Measurements from ENCODE around the gene GP5.

The GP5 gene, protein sequence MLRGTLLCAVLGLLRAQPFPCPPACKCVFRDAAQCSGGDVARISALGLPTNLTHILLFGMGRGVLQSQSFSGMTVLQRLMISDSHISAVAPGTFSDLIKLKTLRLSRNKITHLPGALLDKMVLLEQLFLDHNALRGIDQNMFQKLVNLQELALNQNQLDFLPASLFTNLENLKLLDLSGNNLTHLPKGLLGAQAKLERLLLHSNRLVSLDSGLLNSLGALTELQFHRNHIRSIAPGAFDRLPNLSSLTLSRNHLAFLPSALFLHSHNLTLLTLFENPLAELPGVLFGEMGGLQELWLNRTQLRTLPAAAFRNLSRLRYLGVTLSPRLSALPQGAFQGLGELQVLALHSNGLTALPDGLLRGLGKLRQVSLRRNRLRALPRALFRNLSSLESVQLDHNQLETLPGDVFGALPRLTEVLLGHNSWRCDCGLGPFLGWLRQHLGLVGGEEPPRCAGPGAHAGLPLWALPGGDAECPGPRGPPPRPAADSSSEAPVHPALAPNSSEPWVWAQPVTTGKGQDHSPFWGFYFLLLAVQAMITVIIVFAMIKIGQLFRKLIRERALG

DNA sequence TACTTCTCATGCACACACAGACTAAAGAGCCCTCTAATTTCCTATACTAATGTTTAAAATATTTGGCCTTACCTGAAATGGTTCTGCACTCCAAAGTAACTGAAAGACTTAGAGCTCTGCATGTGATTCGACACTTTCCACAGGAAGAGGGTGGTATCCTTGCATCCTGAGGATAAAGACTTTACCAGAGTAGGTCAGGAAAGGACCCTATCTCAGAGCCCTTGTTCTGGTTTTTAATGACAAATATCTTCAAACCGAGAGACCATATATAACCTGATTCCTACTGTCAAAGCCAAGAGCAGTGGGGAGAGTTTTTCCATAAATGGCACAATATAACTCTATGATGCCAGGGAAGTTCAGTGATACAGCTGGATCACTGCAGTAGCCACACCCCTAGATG is at the start of gene GP5:
GP5 (minus strand) TSS at position 101 of the 400 bp plus-strand sequence. CDS start 984 bp downstream, outside the sequence.
- no peak for DNase-seq (ENCODE audit: low read depth in 2 of 2)

DNA sequence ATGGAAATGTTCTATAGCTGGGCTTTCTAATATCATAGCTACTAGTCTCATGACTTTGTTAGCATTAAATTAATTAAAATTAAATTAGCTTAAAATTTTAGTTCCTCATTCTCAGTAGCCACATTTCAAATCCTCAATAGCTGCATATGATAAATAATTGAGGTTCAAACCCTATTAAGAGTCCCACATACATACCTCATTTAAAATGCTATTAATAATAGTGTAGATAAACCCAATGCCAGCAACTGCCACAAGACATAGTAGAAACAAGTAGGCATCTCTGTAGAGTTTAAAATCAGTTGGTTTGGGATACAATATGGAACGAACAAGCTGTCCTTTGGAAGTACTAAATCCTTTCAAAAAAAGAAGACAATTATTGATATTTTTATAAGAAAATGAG is 48.6 kb upstream of the GP5 start:
- DNase-seq (ENCODE audit: low read depth in 2 of 2) = no peak

DNA sequence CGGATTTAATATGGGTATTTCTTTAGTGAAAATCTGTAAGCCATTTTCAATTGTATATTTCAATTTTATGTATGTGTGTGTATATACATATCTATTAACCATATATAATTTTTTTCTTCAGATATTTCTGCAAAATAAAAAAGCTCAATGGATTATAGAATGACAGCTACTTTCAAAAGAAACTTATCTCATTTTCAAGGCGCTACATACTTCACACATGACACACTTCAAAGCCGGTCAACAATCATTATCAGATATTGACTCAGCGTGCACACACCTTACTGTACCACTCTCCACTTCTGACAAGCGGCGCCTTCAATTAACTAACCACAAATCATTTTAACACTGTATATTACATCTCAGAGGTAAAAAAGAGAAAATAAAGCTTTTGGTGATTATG is 48.1 kb upstream of the GP5 start:
- DNase-seq (ENCODE audit: low read depth in 2 of 2) = no peak

DNA sequence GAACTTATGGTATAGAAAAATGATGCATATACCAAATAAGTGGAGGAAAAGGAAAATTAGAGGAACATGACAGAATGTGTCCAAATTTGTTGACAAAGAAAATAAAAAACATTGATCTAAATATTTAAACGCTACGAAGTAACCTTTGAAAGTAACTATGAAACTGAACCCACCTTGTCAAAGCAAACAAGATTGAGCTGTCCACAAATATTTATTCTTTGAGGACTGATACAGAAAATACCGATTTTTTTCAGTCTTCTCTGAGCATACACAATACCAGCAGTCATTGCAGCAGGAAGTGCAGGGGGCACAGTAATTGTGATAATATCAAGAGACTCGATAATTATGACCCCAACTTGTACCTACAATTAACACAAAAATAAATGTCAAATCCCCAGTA is 47.7 kb upstream of the GP5 start:
- no peak for DNase-seq (ENCODE audit: low read depth in 2 of 2)

DNA sequence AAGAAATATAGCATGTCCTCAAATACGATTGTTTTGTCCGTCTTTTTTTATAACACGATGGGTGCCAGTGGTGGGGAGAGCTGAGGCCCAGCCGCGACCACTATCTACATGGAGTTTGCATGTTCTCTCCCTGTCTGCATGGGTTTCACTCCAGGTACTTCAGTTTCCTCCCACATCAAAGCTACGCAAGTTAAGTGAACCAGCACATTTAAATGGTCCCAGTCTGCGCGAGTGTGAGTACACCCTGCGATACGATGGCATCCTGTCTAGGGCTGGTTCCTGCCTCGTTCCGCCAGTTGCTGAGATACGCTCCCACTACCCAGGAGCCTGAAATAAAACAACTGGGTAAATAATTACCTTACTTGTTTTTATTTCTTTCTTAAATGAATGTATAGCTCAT is 47.1 kb upstream of the GP5 start:
- no peak for DNase-seq (ENCODE audit: low read depth in 2 of 2)

DNA sequence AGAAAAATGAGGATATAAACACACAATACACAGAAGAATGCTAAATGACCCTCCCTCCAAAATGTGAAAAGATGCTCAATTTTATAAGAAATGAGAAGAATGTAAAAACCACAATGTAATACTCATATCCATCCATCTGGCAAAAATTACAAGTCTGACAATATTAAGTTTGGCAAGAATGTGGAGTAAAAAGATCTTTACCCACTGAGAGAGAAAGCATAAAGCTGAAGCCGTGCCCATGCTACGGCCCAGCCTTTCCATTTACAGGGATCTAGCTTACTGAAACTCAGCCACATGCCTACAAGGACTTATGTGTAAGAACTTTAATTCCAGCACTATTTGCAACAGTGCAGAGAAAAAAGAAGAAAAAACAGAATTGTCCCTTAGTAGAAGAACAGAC is 44.8 kb upstream of the GP5 start:
- peak; percentile 43 for DNase-seq (ENCODE audit: low read depth in 2 of 2)

DNA sequence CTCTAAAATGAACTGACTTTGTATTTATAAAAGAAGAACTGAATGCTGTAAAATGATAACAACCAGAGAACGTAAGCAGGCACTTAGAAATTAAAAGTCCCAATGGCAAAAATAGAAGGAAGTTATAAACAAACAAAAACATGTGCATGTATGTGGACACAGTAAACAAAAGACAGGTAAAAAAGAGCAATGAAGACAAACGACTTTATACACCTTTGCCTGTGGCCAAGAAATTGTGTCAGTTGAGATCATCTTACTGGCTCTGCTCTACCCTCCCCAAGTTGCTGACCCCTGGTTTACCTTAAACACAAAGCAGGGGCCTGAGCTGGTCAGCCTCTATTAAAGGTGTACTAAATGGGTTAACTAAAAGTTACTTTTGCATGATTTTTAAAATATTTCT is 41.7 kb upstream of the GP5 start:
- DNase-seq (ENCODE audit: low read depth in 2 of 2) = no peak

DNA sequence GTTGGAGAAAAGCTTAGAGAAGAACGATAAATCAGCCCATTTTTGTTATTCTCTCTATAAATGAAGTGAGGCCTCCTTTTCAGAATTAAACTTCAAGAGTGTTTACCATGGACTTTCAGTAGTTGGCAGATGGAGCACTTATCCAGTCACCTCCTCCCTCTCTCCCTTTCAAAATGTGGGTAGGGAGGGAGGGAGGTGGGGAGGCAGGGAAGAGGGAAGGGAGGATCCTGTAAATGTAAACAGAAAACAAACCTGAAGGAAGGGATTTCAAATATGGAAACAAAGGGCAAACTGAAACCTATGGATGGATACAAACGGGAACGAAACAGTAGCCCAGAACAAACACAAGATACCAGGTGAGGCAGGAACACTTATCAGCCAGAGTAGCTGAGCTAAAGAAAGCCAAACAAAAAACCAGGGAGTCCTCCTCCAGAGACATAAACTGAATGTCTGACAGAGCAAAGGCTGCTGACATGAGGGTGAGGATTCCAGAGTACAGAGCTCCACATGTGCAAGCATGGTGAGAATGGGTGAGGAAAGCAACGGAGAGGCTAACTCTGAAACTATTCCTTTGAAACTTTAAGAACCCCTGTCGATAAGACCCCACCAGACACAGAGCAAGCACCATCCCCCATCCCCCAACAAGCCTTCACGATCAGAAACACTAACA is 41.0 kb upstream of the GP5 start:
- no peak for DNase-seq (ENCODE audit: low read depth in 2 of 2)

DNA sequence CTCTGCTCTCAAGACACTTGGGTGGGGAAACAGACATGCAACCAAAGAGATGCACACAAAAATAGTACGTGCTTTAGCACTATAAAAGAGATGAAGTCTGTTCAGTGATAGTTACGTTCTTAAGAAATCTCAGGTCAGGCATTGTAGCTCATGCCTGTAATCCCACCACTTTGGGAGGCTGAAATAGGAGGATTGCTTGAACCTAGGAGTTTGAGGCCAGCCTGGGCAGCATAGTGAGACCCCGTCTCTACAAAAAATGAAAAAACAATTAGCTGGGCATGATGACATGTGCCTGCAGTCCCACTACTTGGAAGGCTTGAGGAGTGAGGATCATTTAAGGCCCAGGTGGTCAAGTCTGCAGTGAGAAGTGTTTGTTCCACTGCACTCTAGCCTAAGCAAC is 35.4 kb upstream of the GP5 start:
- DNase-seq (ENCODE audit: low read depth in 2 of 2) = no peak

DNA sequence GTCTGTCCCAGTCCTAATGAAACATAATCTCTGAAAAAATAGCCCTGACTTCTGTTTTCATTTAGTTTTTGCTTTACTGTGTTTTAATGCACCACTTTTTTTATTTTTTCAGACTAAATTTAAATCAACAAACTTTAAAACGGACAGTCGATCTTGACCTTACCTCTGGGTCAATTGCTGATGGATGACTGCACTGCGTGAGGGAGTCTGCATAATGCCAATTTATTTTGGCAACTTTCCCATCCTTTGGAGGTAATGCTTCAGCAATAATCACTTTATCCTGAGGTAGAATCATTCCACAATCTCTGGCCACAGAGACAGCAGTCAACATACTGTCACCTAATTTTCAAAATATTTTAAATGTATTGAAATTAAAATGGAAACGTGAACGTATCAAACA is 32.5 kb upstream of the GP5 start:
- DNase-seq (ENCODE audit: low read depth in 2 of 2) = no peak

DNA sequence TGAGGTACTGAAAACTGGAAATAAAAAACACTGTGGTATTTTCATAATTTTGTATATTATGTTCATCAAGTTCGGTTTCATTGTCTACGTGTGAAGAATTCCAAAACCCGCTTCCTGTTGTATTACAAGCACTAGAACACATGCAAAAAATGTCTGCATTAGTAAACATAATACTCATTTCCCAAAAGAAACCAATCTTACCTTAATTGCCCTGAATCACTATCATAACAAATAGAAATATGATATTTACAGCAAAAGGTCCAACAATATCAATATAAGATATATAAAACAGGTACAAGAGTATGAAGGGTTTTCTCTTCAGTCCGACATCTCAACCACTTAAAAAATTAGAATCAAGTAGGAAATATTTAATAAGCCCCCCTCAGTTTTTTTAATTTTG is 26.3 kb upstream of the GP5 start:
- no peak for DNase-seq (ENCODE audit: low read depth in 2 of 2)

DNA sequence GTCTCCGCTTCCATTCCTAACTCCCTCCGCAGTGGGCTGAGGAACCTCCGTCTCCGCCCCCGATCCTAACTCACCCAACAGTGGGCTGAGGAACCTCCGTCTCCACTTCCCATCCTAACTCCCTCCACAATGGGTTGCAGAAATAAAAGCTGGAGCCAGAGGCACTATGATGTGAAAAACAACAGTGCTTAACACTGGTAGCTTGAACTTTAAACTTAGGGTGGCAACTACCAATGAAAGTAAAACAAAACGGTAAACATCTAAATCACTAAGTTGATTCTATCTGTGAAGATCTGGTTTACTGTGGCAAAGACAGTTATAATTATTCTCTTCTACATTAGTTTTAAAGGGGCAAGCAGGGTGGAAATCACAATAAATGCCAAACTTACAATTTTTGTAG is 25.9 kb upstream of the GP5 start:
- DNase-seq (ENCODE audit: low read depth in 2 of 2) = no peak

DNA sequence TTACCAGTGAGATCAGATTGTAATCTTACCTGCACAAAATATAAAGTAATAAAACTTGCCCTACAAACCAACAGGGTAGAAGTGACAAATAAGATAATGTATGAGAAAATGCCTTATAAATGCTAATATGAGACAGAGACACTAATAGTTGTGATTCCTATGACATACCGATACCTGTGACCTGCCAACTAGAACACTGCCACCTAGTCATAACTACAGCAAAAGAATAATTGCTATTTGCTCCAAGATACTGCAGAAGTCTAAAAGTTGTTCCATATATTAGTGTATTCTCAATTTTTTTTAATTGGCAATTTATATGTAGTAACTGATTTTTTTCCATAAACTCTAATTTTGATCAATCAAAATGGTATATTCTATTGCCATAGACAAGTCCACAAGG is 25.3 kb upstream of the GP5 start:
- no peak for DNase-seq (ENCODE audit: low read depth in 2 of 2)

DNA sequence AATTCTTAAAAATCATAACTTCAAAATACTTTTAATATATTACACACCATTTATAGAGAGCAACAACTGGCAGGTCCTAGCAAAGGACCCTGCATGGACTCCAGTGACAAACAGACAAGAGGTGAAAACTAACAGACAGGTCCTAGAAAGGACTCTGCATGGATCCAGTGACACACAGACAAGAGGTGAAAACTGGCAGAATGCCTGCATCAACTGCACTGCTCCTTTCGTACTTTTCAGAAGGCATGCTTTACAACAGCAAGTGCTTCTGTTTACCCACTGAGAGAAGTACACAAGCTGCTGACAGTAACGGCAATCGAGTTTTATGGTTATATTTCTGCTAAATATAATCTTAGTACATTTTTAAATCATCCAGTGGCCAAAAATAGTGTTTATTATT is 24.3 kb upstream of the GP5 start:
- no peak for DNase-seq (ENCODE audit: low read depth in 2 of 2)

DNA sequence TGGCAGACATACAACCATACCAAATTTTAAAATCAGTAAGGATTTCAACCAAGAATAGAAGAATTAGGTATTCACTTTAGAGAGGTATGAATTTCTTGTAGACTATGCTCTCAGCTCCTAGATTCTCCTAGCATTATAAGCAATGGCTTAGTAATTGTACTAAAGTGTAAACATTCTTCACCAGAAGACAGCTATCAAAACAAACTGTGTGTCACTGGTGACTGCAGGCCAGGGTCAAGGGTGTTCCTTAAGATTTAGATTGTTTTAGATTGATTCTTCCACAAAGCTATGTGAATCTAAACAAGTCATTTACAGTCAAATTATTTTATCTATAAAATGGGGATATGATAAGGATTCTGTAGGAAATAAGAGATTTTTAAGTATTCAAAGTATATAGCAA is 23.1 kb upstream of the GP5 start:
- DNase-seq (ENCODE audit: low read depth in 2 of 2) = no peak

DNA sequence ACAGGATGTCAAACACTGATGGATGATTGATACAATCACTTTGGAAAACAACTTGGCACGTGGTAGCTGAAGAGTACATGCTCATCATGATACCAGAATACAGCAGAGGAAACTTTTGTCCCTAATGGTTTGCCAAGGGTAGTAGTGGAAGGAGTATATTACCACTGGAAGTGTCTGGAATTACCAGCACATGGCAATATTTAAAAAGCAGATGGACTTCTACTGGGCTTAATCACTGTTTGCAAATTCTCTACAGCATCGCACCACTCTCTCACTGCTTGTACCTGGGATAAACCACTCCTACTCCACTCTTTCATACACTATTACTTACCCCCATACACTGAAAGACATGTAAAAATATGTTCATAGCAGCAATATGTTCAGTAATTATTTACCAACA is 19.6 kb upstream of the GP5 start:
- no peak for DNase-seq (ENCODE audit: low read depth in 2 of 2)

DNA sequence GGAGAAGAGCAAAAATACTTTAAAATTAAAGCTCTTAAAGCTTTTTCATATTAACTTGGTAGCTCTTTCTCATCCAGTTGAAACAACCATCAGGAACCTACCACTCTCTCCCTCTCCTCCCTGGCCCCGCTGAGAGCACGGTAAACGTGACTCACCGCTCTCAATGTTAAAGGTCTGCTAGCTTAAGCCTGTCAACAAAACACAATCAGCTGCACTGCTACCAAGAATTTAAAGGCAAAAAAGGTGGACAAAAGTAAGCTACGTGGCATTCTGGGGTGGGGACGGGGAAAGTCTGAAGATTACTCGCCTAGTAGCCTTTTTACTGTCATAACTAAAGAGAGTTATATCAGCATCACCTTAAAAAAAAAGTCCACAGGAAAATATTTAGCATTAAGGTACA is 8.4 kb upstream of the GP5 start:
- no peak for DNase-seq (ENCODE audit: low read depth in 2 of 2)

DNA sequence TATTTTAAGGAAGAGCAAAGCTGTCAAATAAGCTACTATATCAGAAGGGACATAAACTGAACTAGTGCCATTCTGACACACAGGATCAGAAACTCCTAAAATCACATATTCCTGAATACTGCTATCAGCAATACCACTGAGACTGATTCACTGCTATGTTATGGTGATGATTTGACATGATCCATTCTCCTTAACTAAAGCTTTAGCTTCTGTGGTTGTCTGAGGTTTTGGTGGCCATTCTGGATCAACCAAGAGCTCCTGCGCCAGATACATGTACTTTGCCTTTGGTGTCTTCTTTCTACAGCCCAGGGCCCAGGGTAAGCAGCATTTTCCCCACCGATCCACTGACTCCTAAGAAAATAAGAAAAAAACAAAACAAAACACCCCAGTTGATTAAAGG is 6.7 kb upstream of the GP5 start:
- DNase-seq (ENCODE audit: low read depth in 2 of 2) = no peak

DNA sequence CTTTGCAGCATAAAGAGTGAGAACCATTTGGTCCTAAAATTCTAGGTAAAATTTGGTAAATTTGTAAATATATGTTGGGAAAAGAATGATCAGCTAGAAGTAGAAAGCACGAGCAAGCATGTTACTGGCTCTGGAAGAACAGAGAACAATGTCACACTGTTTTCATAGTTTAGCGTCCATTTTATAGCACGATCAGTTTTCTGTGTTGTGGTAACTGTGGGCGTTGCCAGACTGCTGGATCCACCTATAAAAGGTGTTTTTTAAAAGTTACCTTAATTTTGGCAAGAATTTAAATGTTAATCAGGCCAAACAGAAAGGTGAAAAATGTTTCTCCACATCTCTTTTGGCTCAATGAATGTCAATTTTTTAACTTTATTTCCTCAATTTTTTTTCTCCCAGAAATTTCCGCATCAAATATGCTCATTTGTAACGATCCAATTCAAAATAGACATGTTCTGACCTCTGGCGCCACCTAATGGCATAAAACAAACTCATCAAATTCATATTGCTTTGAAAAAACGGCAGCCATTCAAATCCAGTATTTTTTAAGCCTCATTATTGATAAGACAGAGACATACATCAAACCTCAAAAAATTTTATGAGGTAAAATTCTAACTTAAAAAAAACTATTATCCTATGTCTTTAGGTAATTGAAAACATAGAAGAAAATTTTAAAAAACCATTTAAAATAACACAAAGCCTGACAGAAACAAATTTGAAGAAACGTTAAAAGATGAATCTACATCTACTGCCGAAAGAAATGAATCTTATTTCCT is 5.5 kb upstream of the GP5 start:
- peak; percentile 15 to 19 for DNase-seq (ENCODE audit: low read depth in 2 of 2)

DNA sequence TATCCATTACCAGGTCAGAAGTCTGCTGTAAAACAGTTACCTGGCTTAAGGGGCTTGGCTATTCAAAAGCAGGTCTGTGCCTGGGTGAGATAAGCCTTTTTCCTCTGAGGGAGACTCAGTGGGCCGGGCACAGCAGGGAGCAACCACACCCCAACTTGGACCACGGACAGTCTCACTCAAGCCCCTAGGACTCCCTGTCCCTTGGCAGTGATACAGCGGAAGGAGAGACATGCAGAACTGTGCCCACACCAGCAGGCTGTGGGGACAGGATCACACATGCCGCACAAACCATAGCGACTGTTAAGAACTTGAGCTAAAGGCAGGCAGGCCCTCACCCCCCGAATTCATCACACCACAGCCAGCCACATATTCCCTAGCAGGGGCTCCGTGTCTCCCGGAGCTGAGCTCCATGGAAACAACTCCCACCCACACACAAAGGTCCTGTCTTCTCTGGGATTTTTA is 2.8 kb upstream of the GP5 start:
- no peak for DNase-seq (ENCODE audit: low read depth in 2 of 2)

DNA sequence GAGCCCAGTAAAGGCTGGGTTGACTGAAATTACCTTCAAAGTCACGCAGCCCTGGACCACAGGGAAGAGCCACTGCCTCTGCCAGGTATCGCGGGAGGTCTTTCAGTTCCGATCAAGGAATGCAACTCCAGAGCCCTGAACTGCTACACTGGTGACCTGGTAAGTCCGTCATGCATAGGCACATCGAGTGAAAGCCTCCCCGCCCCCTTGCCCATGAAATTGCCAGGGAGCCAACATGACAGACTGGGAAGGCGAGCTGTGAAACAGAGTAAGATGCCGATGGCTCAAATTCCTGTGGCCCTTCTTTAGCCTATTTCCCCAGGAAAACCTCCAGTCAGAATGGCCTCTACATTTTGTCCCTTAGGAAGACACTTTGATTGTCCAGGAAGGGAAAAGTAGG is 2.3 kb upstream of the GP5 start:
- DNase-seq (ENCODE audit: low read depth in 2 of 2) = no peak

DNA sequence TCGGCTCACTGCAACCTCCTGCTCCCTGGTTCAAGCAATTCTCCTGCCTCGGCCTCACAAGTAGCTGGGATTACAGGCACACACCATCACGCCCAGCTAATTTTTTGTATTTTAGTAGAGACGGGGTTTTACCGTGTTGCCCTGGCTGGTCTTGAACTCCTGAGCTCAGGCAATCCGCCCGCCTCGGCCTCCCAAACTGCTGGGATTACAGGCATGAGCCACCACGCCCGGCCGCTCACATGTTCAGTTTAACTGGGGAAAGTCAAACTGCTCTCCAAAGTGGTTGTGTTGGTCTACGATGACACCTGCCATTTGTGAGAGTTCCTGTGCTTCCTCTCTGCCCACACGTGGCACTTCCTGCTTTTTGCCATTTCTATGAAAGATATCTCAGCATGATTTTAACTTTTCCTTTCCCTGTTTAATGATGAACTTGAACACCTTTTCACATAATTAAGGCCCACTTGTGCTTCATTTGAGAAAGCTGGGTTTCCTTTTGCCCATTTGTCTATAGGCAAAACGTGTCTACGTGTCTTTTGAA is 877 bp upstream of the GP5 start:
- no peak for DNase-seq (ENCODE audit: low read depth in 2 of 2)
